CD4-positive, alpha-beta T cell treated with Interleukin-4 for 4 hours (primary cell): ENCODE measurements around the gene PPP1R15B.

ENCODE experiments used
- DNase-seq: peaks from one replicate; pipeline ENCODE4 v3.0.0-alpha.2; 2020

Gene PPP1R15B

GRCh38 chr1:204398197-204399125, 13.2 kb downstream of the PPP1R15B start:
- DNase-seq, result peak; percentile 78

GRCh38 chr1:204396015-204396583, 15.5 kb downstream of the PPP1R15B start:
- DNase-seq, result no peak

- DNase-seq, result no peak
These were observed 20.0 kb downstream of the PPP1R15B start for GRCh38 chr1:204391629-204392028.

GRCh38 chr1:204390751-204391466, 20.7 kb downstream of the PPP1R15B start:
- DNase-seq, result no peak

- no peak for DNase-seq
These were observed 25.9 kb downstream of the PPP1R15B start for GRCh38 chr1:204385727-204386126.

GRCh38 chr1:204384636-204385352, 26.8 kb downstream of the PPP1R15B start:
- no peak for DNase-seq

GRCh38 chr1:204383163-204383904, 28.3 kb downstream of the PPP1R15B start:
- DNase-seq, result no peak

- DNase-seq, result no peak
These were observed 28.9 kb downstream of the PPP1R15B start for GRCh38 chr1:204382714-204383083.

GRCh38 chr1:204380293-204380831, 31.3 kb downstream of the PPP1R15B start:
- no peak for DNase-seq

- DNase-seq, result peak; percentile 27
These were observed 33.6 kb downstream of the PPP1R15B start for GRCh38 chr1:204377800-204378668.

GRCh38 chr1:204376919-204377799, 34.5 kb downstream of the PPP1R15B start:
- no peak for DNase-seq

- DNase-seq, result no peak
These were observed 35.2 kb downstream of the PPP1R15B start for GRCh38 chr1:204376465-204376864.

GRCh38 chr1:204373911-204374310, 37.7 kb downstream of the PPP1R15B start:
- no peak for DNase-seq

GRCh38 chr1:204370176-204370575, 41.4 kb downstream of the PPP1R15B start:
- no peak for DNase-seq

- no peak for DNase-seq
These were observed 42.5 kb downstream of the PPP1R15B start for GRCh38 chr1:204368996-204369726.

GRCh38 chr1:204367956-204368355, 43.7 kb downstream of the PPP1R15B start:
- DNase-seq, result no peak

- no peak for DNase-seq
These were observed 44.3 kb downstream of the PPP1R15B start for GRCh38 chr1:204367193-204367858.

GRCh38 chr1:204366759-204367158, 44.9 kb downstream of the PPP1R15B start:
- DNase-seq, result no peak
